HG03439 (cell line): ENCODE results near the gene IPO4.

Source experiments
- ATAC-seq: cut with Tn5 transposase; IDR thresholded peaks from one replicate; pipeline ENCODE4 v1.9.1; 2021; ENCODE audit warnings: mild to moderate bottlenecking, moderate library complexity; ENCODE audit not compliant: unreplicated experiment

IPO4 gene

GRCh38 chr14:24133735-24134134 lies 54.9 kb downstream of the IPO4 start:
- no peak for ATAC-seq

GRCh38 chr14:24132976-24133375 lies 55.6 kb downstream of the IPO4 start:
- ATAC-seq, result no peak

- ATAC-seq, result no peak
Measured at GRCh38 chr14:24132061-24132685, 56.4 kb downstream of the IPO4 start.

GRCh38 chr14:24131549-24131966 lies 57.1 kb downstream of the IPO4 start:
- ATAC-seq, result no peak

- no peak for ATAC-seq
Measured at GRCh38 chr14:24130717-24131548, 57.7 kb downstream of the IPO4 start.

GRCh38 chr14:24130380-24130716 lies 58.3 kb downstream of the IPO4 start, which contains the start of gene FITM1:
Gene FITM1 (plus strand): TSS chr14:24130659. CDS start chr14:24131564, 905 bp downstream.
- no peak for ATAC-seq
